Measurements from ENCODE around the gene MAGED1.

Gene MAGED1

GRCh38 chrX:51922561-51922960 is 29.1 kb downstream of the MAGED1 start:
- TF ChIP-seq, protein P1, sequence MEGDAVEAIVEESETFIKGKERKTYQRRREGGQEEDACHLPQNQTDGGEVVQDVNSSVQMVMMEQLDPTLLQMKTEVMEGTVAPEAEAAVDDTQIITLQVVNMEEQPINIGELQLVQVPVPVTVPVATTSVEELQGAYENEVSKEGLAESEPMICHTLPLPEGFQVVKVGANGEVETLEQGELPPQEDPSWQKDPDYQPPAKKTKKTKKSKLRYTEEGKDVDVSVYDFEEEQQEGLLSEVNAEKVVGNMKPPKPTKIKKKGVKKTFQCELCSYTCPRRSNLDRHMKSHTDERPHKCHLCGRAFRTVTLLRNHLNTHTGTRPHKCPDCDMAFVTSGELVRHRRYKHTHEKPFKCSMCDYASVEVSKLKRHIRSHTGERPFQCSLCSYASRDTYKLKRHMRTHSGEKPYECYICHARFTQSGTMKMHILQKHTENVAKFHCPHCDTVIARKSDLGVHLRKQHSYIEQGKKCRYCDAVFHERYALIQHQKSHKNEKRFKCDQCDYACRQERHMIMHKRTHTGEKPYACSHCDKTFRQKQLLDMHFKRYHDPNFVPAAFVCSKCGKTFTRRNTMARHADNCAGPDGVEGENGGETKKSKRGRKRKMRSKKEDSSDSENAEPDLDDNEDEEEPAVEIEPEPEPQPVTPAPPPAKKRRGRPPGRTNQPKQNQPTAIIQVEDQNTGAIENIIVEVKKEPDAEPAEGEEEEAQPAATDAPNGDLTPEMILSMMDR (IDR thresholded peaks at IDR 0.05; ENCODE audit: borderline replicate concordance, insufficient read depth, low read depth, low read length): no peak
- H3K4me3 ChIP-seq (ENCODE audit: low read depth, low read length): no peak overlapping the region

GRCh38 chrX:51931566-51932150 is 38.2 kb downstream of the MAGED1 start:
- H3K4me3 ChIP-seq (ENCODE audit: low read depth, low read length): no peak overlapping the region
- TF ChIP-seq, protein P1 (IDR thresholded peaks at IDR 0.05; ENCODE audit: borderline replicate concordance, insufficient read depth, low read depth, low read length): no peak
